Endothelial cell of umbilical vein (primary cell): ENCODE data around the gene EED. TPM values are rescaled to one million over a fixed set of nuclear protein-coding genes. Genes with fewer than 3 reads are reported as not detected.

Experiments
- BruUV-seq: library from RNA; stranded (reverse); fragments of 400-500 nt; replicated peaks from 2 replicates; lab custom pipeline; 2021; lab: Mats Ljungman, UMichigan
- CTCF ChIA-PET: fragments of 300-600, 350-600 bp; sonication (Branson Sonifier 250); formaldehyde crosslinking; loops from one replicate; lab custom pipeline; 2021; ENCODE audit warnings: antibody characterized with exemption, inconsistent platforms; lab: Charles Lee
- POLR2A ChIA-PET: fragments of 300-600, 350-600 bp; sonication (Branson Sonifier 250); formaldehyde crosslinking; loops from one replicate; lab custom pipeline; 2021; ENCODE audit warnings: antibody characterized with exemption, inconsistent platforms; lab: Charles Lee
- DNase-seq: peaks from one replicate; pipeline ENCODE4 v3.0.0-alpha.2; 2011; ENCODE audit warnings: low read depth, low spot score
- FAIRE-seq: peaks from 2 replicates; lab custom pipeline; 2011; peaks lifted over from hg19 to GRCh38; lab: Jason Lieb, UNC
- H2AFZ ChIP-seq: 2 replicates; pipeline ENCODE4 v1.6.0; 2012; ENCODE audit warnings: low read depth, low read length, control low read depth, inconsistent platforms
- H3K27ac ChIP-seq: 2 replicates; pipeline ENCODE4 v1.5.1; 2011; ENCODE audit warnings: low read depth, mild to moderate bottlenecking, control low read depth, low read length, moderate library complexity; ENCODE audit not compliant: insufficient read depth
- H3K27me3 ChIP-seq, 2 experiments: 2 replicates each; pipeline versions ENCODE4 v1.6.0 to v1.6.1; 2011; ENCODE audit warnings: low read length in 2 of 2, mixed read lengths in 1 of 2; ENCODE audit not compliant: control insufficient read depth in 2 of 2, insufficient read depth in 2 of 2
- H3K36me3 ChIP-seq, 2 experiments: 2 replicates in 1 of 2; 3 replicates in 1 of 2; pipeline ENCODE4 v1.5.1; 2011; ENCODE audit warnings: low read length in 2 of 2, mild to moderate bottlenecking in 1 of 2, moderate library complexity in 1 of 2; ENCODE audit not compliant: control insufficient read depth in 2 of 2, insufficient read depth in 2 of 2; ENCODE audit errors: extremely low read depth in 1 of 2
- H3K4me1 ChIP-seq: 3 replicates; pipeline ENCODE4 v1.5.1; 2011; ENCODE audit warnings: mild to moderate bottlenecking, low read length; ENCODE audit not compliant: control insufficient read depth, insufficient read depth; ENCODE audit errors: extremely low read depth
- H3K4me2 ChIP-seq: 2 replicates; pipeline ENCODE4 v1.6.1; 2011; ENCODE audit warnings: low read length, control low read depth, mixed read lengths; ENCODE audit not compliant: insufficient read depth
- H3K4me3 ChIP-seq, 3 experiments: fragments of 200-600 bp in 1 of 3; sonication (generic), shearing (Covaris generic) in 1 of 3; replicated peaks in 1 of 3; 2 replicates each; pipeline ENCODE4 v1.5.1; 2011 to 2016; ENCODE audit warnings: control low read depth in 3 of 3, low read length in 3 of 3, mild to moderate bottlenecking in 2 of 3, inconsistent platforms in 1 of 3, low read depth in 1 of 3, moderate library complexity in 1 of 3; ENCODE audit not compliant: insufficient read depth in 1 of 3
- H3K79me2 ChIP-seq: 2 replicates; pipeline ENCODE4 v1.6.0; 2012; ENCODE audit warnings: low read length, inconsistent platforms; ENCODE audit not compliant: control insufficient read depth, insufficient read depth
- H3K9ac ChIP-seq: replicated peaks from 2 replicates; pipeline ENCODE3; 2011; ENCODE audit warnings: low read length, control low read depth; ENCODE audit not compliant: insufficient read depth; ENCODE audit errors: extremely low read depth
- H3K9me1 ChIP-seq: replicated peaks from 3 replicates; pipeline ENCODE4 v1.6.0; 2011; ENCODE audit warnings: mild to moderate bottlenecking, low read length; ENCODE audit not compliant: control insufficient read depth, insufficient read depth; ENCODE audit errors: extremely low read depth
- H3K9me3 ChIP-seq: replicated peaks from 2 replicates; pipeline ENCODE4 v1.5.1; 2012; ENCODE audit warnings: low read length, inconsistent platforms; ENCODE audit not compliant: control insufficient read depth, insufficient read depth
- H4K20me1 ChIP-seq: replicated peaks from 2 replicates; pipeline ENCODE3; 2011; ENCODE audit warnings: mild to moderate bottlenecking, low read length; ENCODE audit not compliant: control insufficient read depth, insufficient read depth; ENCODE audit errors: extremely low read depth
- CTCF ChIP-seq, 2 donors: IDR thresholded peaks; 1 replicate in 1 of 2; 2 replicates in 1 of 2; pipeline ENCODE4 v1.5.1; 2011; ENCODE audit warnings: low read length in 2 of 2, mild to moderate bottlenecking in 2 of 2, moderate library complexity in 2 of 2, control low read depth in 1 of 2, inconsistent platforms in 1 of 2, low read depth in 1 of 2; ENCODE audit not compliant: insufficient read depth in 1 of 2; ENCODE audit errors: extremely low read depth in 1 of 2
- EZH2 ChIP-seq: IDR thresholded peaks from 2 replicates; pipeline ENCODE4 v1.6.1; 2012; ENCODE audit warnings: borderline replicate concordance, low read depth, mild to moderate bottlenecking, moderate library complexity, low read length, inconsistent platforms; ENCODE audit not compliant: severe bottlenecking
- FOS ChIP-seq: IDR thresholded peaks from 2 replicates; pipeline ENCODE4 v1.6.1; 2011; ENCODE audit warnings: mild to moderate bottlenecking, low read length, moderate library complexity, borderline replicate concordance; ENCODE audit not compliant: insufficient read depth
- GATA2 ChIP-seq: IDR thresholded peaks from 2 replicates; pipeline ENCODE4 v1.7.0; 2011; ENCODE audit warnings: low read depth, mild to moderate bottlenecking, moderate library complexity, mixed read lengths, low read length; ENCODE audit not compliant: insufficient read length, insufficient read depth
- JUN ChIP-seq: IDR thresholded peaks from 2 replicates; pipeline ENCODE4 v1.6.1; 2011; ENCODE audit warnings: borderline replicate concordance, low read depth; ENCODE audit not compliant: insufficient read length, insufficient read depth
- MAX ChIP-seq: IDR thresholded peaks from 2 replicates; pipeline ENCODE4 v1.6.1; 2011; ENCODE audit not compliant: insufficient read depth, insufficient read length
- MYC ChIP-seq: IDR thresholded peaks from one replicate; pipeline ENCODE4 v1.6.1; 2011; ENCODE audit warnings: mild to moderate bottlenecking, low read depth, low read length
- POLR2A ChIP-seq: IDR thresholded peaks from 2 replicates; pipeline ENCODE4 v1.6.1; 2012; ENCODE audit warnings: low read depth, mild to moderate bottlenecking, control low read depth, low read length
- POLR2AphosphoS5 ChIP-seq: IDR thresholded peaks from 2 replicates; pipeline ENCODE4 v1.6.1; 2012; ENCODE audit warnings: low read depth, mild to moderate bottlenecking, control low read depth, low read length, moderate library complexity; ENCODE audit not compliant: insufficient read depth
- dilution Hi-C: fragments of 300-500 bp; cut with MboI; formaldehyde crosslinking; loops from one replicate; pipeline ENCODE4 v1.15.0; 2019; ENCODE audit warnings: low sequenced_read_pairs; ENCODE audit not compliant: extremely low pct_ligation_motif_present
- intact Hi-C: fragments of 100-400 bp; cut with micrococcal nuclease; formaldehyde crosslinking; loops from one replicate; pipeline ENCODE4 v1.10.0; 2022
- polyA plus RNA-seq, 4 experiments: library from polyadenylated mRNA; depleted of rRNA in 3 of 4; stranded (reverse) in 3 of 4; unstranded in 1 of 4; fragments of >200 nt; gene quantifications; 2 replicates each; pipeline versions ENCODE4 v1.2.1 to v1.2.3, GENCODE V29; 2011 to 2012; ENCODE audit warnings: missing spikeins in 1 of 4
- total RNA-seq: library from RNA; stranded (reverse); gene quantifications from 2 replicates; pipeline ENCODE4 v1.2.3, GENCODE V29; 2021

The EED gene
- total and polyA plus RNA-seq, 2 donors (not counting 3 experiments of a cell fraction or from before 2014, with no cell fraction given): 9.4 to 21.8 TPM

GRCh38 chr11:86197448-86197847 is 47.1 kb upstream of the EED start:
- DNase-seq: no peak
- TF ChIP-seq MYC: no peak
- no peak for TF ChIP-seq POLR2AphosphoS5
- TF ChIP-seq MAX: no peak
- TF ChIP-seq CTCF (IDR thresholded peaks at IDR 0.05; ENCODE audit: extremely low read depth in 1 of 2, insufficient read depth in 1 of 2, low read depth in 1 of 2, low read length in 2 of 2): no peak
- no peak for TF ChIP-seq GATA2
- no peak for TF ChIP-seq FOS
- TF ChIP-seq EZH2: no peak
- no peak for TF ChIP-seq JUN
- TF ChIP-seq POLR2A: no peak
- no peak overlapping the region for H3K9ac ChIP-seq
- no peaks in the 10 kb centered on the region for H3K9me1 ChIP-seq
- ChIA-PET CTCF (interaction anchor here (1.3 to 12.0 kb wide), 4 partner anchors 7 to 156 kb away, joined by 4 to 213 read pairs (median 28); no protein-coding TSS in a partner anchor), POLR2A (no interaction called here)
- H3K79me2 ChIP-seq: no peaks in the 10 kb centered on the region
- dilution Hi-C loops: no loop called here
- no peak overlapping the region for H2AFZ ChIP-seq
- H3K4me1 ChIP-seq: peaks cover 16% of the 10 kb centered on the region
- FAIRE-seq: no peak
- H3K9me3 ChIP-seq: no peaks in the 10 kb centered on the region
- BruUV-seq: no TSS peak
- H3K27me3 ChIP-seq: no peaks in the 10 kb centered on the region
- H3K4me3 ChIP-seq: no peak overlapping the region
- intact Hi-C loops: no loop called here
- H3K27ac ChIP-seq: no peak overlapping the region
- no peak overlapping the region for H3K4me2 ChIP-seq
- H4K20me1 ChIP-seq: no peaks in the 10 kb centered on the region
- no peaks in the 10 kb centered on the region for H3K36me3 ChIP-seq
